ENCODE measurements around the gene CERS1. TPM values are rescaled to one million over a fixed set of nuclear protein-coding genes. Genes with fewer than 3 reads are reported as not detected.
A peak's percentile ranks its signal among the peaks of the same experiment; 100 is the strongest.

The CERS1 gene
- total RNA-seq, 1 donor, result 0.36 TPM

DNA sequence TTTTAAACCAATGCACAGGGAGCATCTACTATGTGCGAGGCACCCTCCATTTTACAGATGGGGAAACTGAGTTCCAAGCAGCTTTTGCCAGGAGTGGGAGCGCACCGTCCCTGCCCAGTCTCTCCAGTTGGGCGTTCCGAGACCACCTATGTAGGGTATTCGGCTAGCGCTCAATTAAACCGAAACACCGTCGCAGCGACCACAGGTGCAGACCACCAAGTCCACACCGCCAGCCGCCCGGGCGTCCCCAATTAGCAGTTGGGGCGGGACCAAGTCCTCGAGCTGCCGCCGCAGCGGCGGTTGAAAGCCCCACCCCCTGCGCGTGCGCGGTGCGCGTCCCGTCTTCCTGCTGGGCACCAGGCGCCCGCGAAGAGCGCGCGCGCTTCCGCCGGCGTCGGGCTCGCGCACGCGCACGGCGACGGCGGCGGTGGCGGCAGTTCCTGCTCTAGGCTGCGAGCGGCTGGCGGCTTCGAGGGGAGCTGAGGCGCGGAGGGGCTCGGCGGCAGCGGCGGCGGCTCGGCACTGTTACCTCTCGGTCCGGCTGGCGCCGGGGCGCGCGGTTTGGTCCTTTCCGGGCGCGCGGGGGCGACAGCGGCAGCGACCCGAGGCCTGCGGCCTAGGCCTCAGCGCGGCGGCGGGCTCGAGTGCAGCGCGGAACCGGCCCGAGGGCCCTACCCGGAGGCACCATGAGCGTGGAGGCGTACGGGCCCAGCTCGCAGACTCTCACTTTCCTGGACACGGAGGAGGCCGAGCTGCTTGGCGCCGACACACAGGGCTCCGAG is 64.2 kb downstream of the CERS1 start, which contains the start of gene UPF1:
UPF1 (plus strand) TSS at position 436 of the 782 bp plus-strand sequence; CDS start at position 687, 251 bp downstream.
- Histone ChIP-seq H3K9me3 (ENCODE audit: low read depth, low read length) (peaks cover 3% of the 10 kb centered on the region), H3K27ac (ENCODE audit: low read depth, low read length) (peak within 1 kb of the TSS; percentile 74), H2AFZ (ENCODE audit: low read length) (peak within 1 kb of the TSS; percentile 100), H3K79me2 (ENCODE audit: insufficient read depth, low read length) (peaks cover 50% of the 10 kb centered on the region), H4K20me1 (ENCODE audit: insufficient read depth, low read length) (peaks cover 40% of the 10 kb centered on the region), H3K27me3 (ENCODE audit: insufficient read depth, low read length) (no peaks in the 10 kb centered on the region), H3K4me3 (ENCODE audit: insufficient read depth, low read length) (peak within 1 kb of the TSS; percentile 78), H3K4me1 (ENCODE audit: insufficient read depth, low read length) (peaks cover 18% of the 10 kb centered on the region), H3K36me3 (ENCODE audit: insufficient read depth, low read length) (peaks cover 5% of the 10 kb centered on the region), H3K4me2 (ENCODE audit: insufficient read depth, low read length) (peak within 1 kb of the TSS; percentile 95)
- peak; percentile 100 for DNase-seq (ENCODE audit: insufficient read length, low spot score, missing footprints)
- TF ChIP-seq, protein P1, sequence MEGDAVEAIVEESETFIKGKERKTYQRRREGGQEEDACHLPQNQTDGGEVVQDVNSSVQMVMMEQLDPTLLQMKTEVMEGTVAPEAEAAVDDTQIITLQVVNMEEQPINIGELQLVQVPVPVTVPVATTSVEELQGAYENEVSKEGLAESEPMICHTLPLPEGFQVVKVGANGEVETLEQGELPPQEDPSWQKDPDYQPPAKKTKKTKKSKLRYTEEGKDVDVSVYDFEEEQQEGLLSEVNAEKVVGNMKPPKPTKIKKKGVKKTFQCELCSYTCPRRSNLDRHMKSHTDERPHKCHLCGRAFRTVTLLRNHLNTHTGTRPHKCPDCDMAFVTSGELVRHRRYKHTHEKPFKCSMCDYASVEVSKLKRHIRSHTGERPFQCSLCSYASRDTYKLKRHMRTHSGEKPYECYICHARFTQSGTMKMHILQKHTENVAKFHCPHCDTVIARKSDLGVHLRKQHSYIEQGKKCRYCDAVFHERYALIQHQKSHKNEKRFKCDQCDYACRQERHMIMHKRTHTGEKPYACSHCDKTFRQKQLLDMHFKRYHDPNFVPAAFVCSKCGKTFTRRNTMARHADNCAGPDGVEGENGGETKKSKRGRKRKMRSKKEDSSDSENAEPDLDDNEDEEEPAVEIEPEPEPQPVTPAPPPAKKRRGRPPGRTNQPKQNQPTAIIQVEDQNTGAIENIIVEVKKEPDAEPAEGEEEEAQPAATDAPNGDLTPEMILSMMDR (IDR thresholded peaks at IDR 0.05; ENCODE audit: extremely low read depth, low read depth, low read length), result no peak

DNA sequence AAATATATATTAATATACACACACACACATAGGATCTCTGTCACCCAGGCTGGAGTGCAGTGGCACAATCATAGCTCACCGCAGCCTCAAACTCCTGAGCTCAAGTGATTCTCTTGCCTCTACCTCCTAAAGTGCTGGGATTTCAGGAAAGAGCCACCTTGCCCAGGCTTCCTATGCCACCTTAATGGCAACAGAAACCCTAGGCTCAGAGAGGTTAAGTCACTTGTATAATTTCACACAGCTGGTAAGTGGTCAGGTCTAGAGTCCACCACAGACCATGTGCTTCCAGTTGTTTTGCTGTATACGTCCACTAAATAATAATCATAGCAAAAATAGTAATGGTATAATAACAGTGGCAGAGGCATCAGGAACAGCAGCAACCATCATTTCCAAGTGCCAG is 65.5 kb downstream of the CERS1 start:
- H3K9me3 ChIP-seq (ENCODE audit: low read depth, low read length), result peaks cover 3% of the 10 kb centered on the region
- no peak overlapping the region for H2AFZ ChIP-seq (ENCODE audit: low read length)
- H3K27ac ChIP-seq (ENCODE audit: low read depth, low read length), result no peak overlapping the region
- no peak for DNase-seq (ENCODE audit: insufficient read length, low spot score, missing footprints)
- H3K36me3 ChIP-seq (ENCODE audit: insufficient read depth, low read length), result peaks cover 5% of the 10 kb centered on the region
- H4K20me1 ChIP-seq (ENCODE audit: insufficient read depth, low read length), result peaks cover 29% of the 10 kb centered on the region
- peaks cover 38% of the 10 kb centered on the region for H3K79me2 ChIP-seq (ENCODE audit: insufficient read depth, low read length)
- no peak overlapping the region for H3K4me2 ChIP-seq (ENCODE audit: insufficient read depth, low read length)
- TF ChIP-seq, protein P1 (IDR thresholded peaks at IDR 0.05; ENCODE audit: extremely low read depth, low read depth, low read length), result no peak
- no peak overlapping the region for H3K4me3 ChIP-seq (ENCODE audit: insufficient read depth, low read length)
- peaks cover 18% of the 10 kb centered on the region for H3K4me1 ChIP-seq (ENCODE audit: insufficient read depth, low read length)
- H3K27me3 ChIP-seq (ENCODE audit: insufficient read depth, low read length), result no peaks in the 10 kb centered on the region

DNA sequence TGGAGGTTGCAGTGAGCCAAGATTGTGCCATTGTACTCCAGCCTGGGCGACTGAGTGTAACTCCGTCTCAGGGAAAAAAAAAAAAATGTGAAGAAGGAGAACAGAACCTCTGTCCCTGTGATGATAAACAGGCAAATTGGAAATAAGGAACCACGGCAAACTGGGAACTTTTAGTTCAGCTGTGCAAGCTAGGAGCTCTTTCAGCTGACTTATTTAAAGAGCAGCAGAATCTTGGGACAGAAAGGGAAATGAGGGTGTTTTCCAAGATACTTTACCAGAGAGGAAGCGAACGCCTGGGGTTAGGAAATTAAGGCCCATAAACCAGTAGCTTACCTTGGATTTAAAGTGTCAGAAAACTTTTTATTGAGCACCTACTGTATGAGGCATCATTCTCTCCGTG is 67.2 kb downstream of the CERS1 start:
- TF ChIP-seq, protein P1 (IDR thresholded peaks at IDR 0.05; ENCODE audit: extremely low read depth, low read depth, low read length), result no peak
- Histone ChIP-seq H3K27ac (ENCODE audit: low read depth, low read length) (no peak overlapping the region), H3K27me3 (ENCODE audit: insufficient read depth, low read length) (no peaks in the 10 kb centered on the region), H3K4me3 (ENCODE audit: insufficient read depth, low read length) (no peak overlapping the region), H4K20me1 (ENCODE audit: insufficient read depth, low read length) (peaks cover 14% of the 10 kb centered on the region), H3K79me2 (ENCODE audit: insufficient read depth, low read length) (peaks cover 21% of the 10 kb centered on the region), H2AFZ (ENCODE audit: low read length) (no peak overlapping the region), H3K9me3 (ENCODE audit: low read depth, low read length) (peaks cover 3% of the 10 kb centered on the region), H3K4me2 (ENCODE audit: insufficient read depth, low read length) (no peak overlapping the region), H3K4me1 (ENCODE audit: insufficient read depth, low read length) (peaks cover 9% of the 10 kb centered on the region), H3K36me3 (ENCODE audit: insufficient read depth, low read length) (no peaks in the 10 kb centered on the region)
- no peak for DNase-seq (ENCODE audit: insufficient read length, low spot score, missing footprints)

Other genes starting within 250 kb of the CERS1 start
- gene CRTC1, start 212.5 kb downstream of the CERS1 start, total RNA-seq, result 3.8 and 4.0 TPM in 2 replicates
- 12.4 and 14.8 TPM in 2 replicates for gene COMP, start 104.9 kb downstream of the CERS1 start, total RNA-seq
- 36.6 and 41.0 TPM in 2 replicates for gene UPF1, start 64.2 kb downstream of the CERS1 start, total RNA-seq
- 179 and 180 TPM in 2 replicates for gene COPE, start 23.2 kb upstream of the CERS1 start, total RNA-seq
- 46.7 and 52.5 TPM in 2 replicates for gene DDX49, start 23.6 kb upstream of the CERS1 start, total RNA-seq
- gene HOMER3, start 45.1 kb upstream of the CERS1 start, total RNA-seq, result 98.4 and 107 TPM in 2 replicates
- gene SUGP2, start 137.4 kb upstream of the CERS1 start, total RNA-seq, result 32.7 and 33.7 TPM in 2 replicates
- gene ARMC6, start 137.4 kb upstream of the CERS1 start, total RNA-seq, result 30.9 and 38.4 TPM in 2 replicates
- gene SLC25A42, start 167.8 kb upstream of the CERS1 start, total RNA-seq, result 5.4 and 5.6 TPM in 2 replicates
- gene TMEM161A, start 242.3 kb upstream of the CERS1 start, total RNA-seq, result 13.8 and 15.9 TPM in 2 replicates

Data from osteoblast (primary cell).